GM18505 (cell line): Measurements from ENCODE around the gene MEN1.
A peak's percentile ranks its signal among the peaks of the same experiment; 100 is the strongest.
"Not testable (repeated sequence)": the region's sequence is repeated elsewhere in the genome, so short reads cannot be mapped to it uniquely, and the experiment has no call there.

Source experiments
- ATAC-seq: cut with Tn5 transposase; IDR thresholded peaks from one replicate; pipeline ENCODE4 v1.9.1; 2021; ENCODE audit not compliant: unreplicated experiment
- POLR2A ChIP-seq: IDR thresholded peaks from 4 replicates; pipeline ENCODE4 v1.6.1; 2011; ENCODE audit warnings: borderline replicate concordance; ENCODE audit not compliant: insufficient read depth, insufficient read length; ENCODE audit errors: extremely low read depth

MEN1 gene

GRCh38 chr11:64851831-64852351 lies 41.5 kb upstream of the MEN1 start:
- ATAC-seq: peak; percentile 3

GRCh38 chr11:64850979-64851567 lies 40.7 kb upstream of the MEN1 start:
- peak; percentile 40 for ATAC-seq
- peak; percentile 68 for TF ChIP-seq POLR2A

More at GRCh38 chr11:64851831-64852351, 41.5 kb upstream of the MEN1 start:
- peak; percentile 40 for TF ChIP-seq POLR2A

GRCh38 chr11:64849598-64850356 lies 39.4 kb upstream of the MEN1 start:
- no peak for ATAC-seq
- TF ChIP-seq POLR2A: no peak

- no peak for TF ChIP-seq POLR2A
- ATAC-seq: no peak
Measured at GRCh38 chr11:64848826-64849597, 38.7 kb upstream of the MEN1 start.

- no peak for ATAC-seq
- no peak for TF ChIP-seq POLR2A
Measured at GRCh38 chr11:64848214-64848825, 38.0 kb upstream of the MEN1 start.

- ATAC-seq: no peak
Measured at GRCh38 chr11:64846998-64847666, 36.8 kb upstream of the MEN1 start.

GRCh38 chr11:64845776-64846129 lies 35.4 kb upstream of the MEN1 start:
- ATAC-seq: not testable (repeated sequence)

More at GRCh38 chr11:64846998-64847666, 36.8 kb upstream of the MEN1 start:
- TF ChIP-seq POLR2A: no peak

- TF ChIP-seq POLR2A: no peak
- ATAC-seq: no peak
Measured at GRCh38 chr11:64845129-64845775, 34.9 kb upstream of the MEN1 start.

- no peak for ATAC-seq
- TF ChIP-seq POLR2A: no peak
Measured at GRCh38 chr11:64844330-64845128, 34.2 kb upstream of the MEN1 start, which contains the start of gene CDC42BPG. TSS of gene CDC42BPG (minus strand) at chr11:64844653. CDS start at chr11:64844569, 84 bp downstream.

- TF ChIP-seq POLR2A: no peak
- no peak for ATAC-seq
Measured at GRCh38 chr11:64843686-64844329, 33.5 kb upstream of the MEN1 start.
